ENCODE results near the gene ATP1A2. TPM values are rescaled to one million over a fixed set of nuclear protein-coding genes. Genes with fewer than 3 reads are reported as not detected.
"Not testable (repeated sequence)": the region's sequence is repeated elsewhere in the genome, so short reads cannot be mapped to it uniquely, and the experiment has no call there.

ATP1A2 gene
- total RNA-seq, 1 donor from 2014 or later: 0.04 TPM

- H3K4me3 ChIP-seq (ENCODE audit: low read depth, low read length): no peak overlapping the region
- no peaks in the 10 kb centered on the region for H3K36me3 ChIP-seq (ENCODE audit: control insufficient read depth, insufficient read depth, low read length)
- TF ChIP-seq CTCF (IDR thresholded peaks at IDR 0.05; ENCODE audit: insufficient read depth, low read length, poor library complexity, severe bottlenecking): peak; percentile 45
- peaks cover 12% of the 10 kb centered on the region for H3K27me3 ChIP-seq (ENCODE audit: control insufficient read depth, insufficient read depth, low read length)
- DNase-seq (ENCODE audit: low read depth): no peak
Measured at GRCh38 chr1:160108888-160109662, 6.5 kb upstream of the ATP1A2 start.

GRCh38 chr1:160109686-160110085 is 5.9 kb upstream of the ATP1A2 start:
- no peak for TF ChIP-seq CTCF (IDR thresholded peaks at IDR 0.05; ENCODE audit: insufficient read depth, low read length, poor library complexity, severe bottlenecking)
- H3K27me3 ChIP-seq (ENCODE audit: control insufficient read depth, insufficient read depth, low read length): peaks cover 13% of the 10 kb centered on the region
- no peak for DNase-seq (ENCODE audit: low read depth)

GRCh38 chr1:160111462-160111861 is 4.1 kb upstream of the ATP1A2 start:
- not testable (repeated sequence) for DNase-seq (ENCODE audit: low read depth); H3K4me3 ChIP-seq (ENCODE audit: low read depth, low read length); H3K36me3 ChIP-seq (ENCODE audit: control insufficient read depth, insufficient read depth, low read length)
- peaks cover 27% of the 10 kb centered on the region for H3K27me3 ChIP-seq (ENCODE audit: control insufficient read depth, insufficient read depth, low read length)

More at GRCh38 chr1:160109686-160110085, 5.9 kb upstream of the ATP1A2 start:
- H3K36me3 ChIP-seq (ENCODE audit: control insufficient read depth, insufficient read depth, low read length): no peaks in the 10 kb centered on the region
- no peak overlapping the region for H3K4me3 ChIP-seq (ENCODE audit: low read depth, low read length)

- no peak for DNase-seq (ENCODE audit: low read depth)
- Histone ChIP-seq H3K27me3 (ENCODE audit: control insufficient read depth, insufficient read depth, low read length) (peaks cover 33% of the 10 kb centered on the region), H3K36me3 (ENCODE audit: control insufficient read depth, insufficient read depth, low read length) (no peaks in the 10 kb centered on the region), H3K4me3 (ENCODE audit: low read depth, low read length) (no peak overlapping the region)
- TF ChIP-seq CTCF (IDR thresholded peaks at IDR 0.05; ENCODE audit: insufficient read depth, low read length, poor library complexity, severe bottlenecking): no peak
Measured at GRCh38 chr1:160112357-160112756, 3.2 kb upstream of the ATP1A2 start.

- no peak for TF ChIP-seq CTCF (IDR thresholded peaks at IDR 0.05; ENCODE audit: insufficient read depth, low read length, poor library complexity, severe bottlenecking)
- Histone ChIP-seq H3K36me3 (ENCODE audit: control insufficient read depth, insufficient read depth, low read length) (no peaks in the 10 kb centered on the region), H3K4me3 (ENCODE audit: low read depth, low read length) (no peak overlapping the region), H3K27me3 (ENCODE audit: control insufficient read depth, insufficient read depth, low read length) (peaks cover 40% of the 10 kb centered on the region)
- no peak for DNase-seq (ENCODE audit: low read depth)
Measured at GRCh38 chr1:160113407-160113806, 2.2 kb upstream of the ATP1A2 start.

GRCh38 chr1:160114085-160114484 is 1.5 kb upstream of the ATP1A2 start:
- no peak for DNase-seq (ENCODE audit: low read depth)
- Histone ChIP-seq H3K36me3 (ENCODE audit: control insufficient read depth, insufficient read depth, low read length) (no peaks in the 10 kb centered on the region), H3K4me3 (ENCODE audit: low read depth, low read length) (no peak overlapping the region), H3K27me3 (ENCODE audit: control insufficient read depth, insufficient read depth, low read length) (peaks cover 40% of the 10 kb centered on the region)
- no peak for TF ChIP-seq CTCF (IDR thresholded peaks at IDR 0.05; ENCODE audit: insufficient read depth, low read length, poor library complexity, severe bottlenecking)

Measured in kidney epithelial cell (primary cell).